GM21447 (cell line): ENCODE data around the gene OVCA2.

ENCODE experiments used
- ATAC-seq: cut with Tn5 transposase; IDR thresholded peaks from one replicate; pipeline ENCODE4 v1.9.1; 2021; ENCODE audit not compliant: unreplicated experiment

OVCA2 gene

GRCh38 chr17:2041561-2042389, at the start of gene OVCA2:
Gene OVCA2 (plus strand): TSS chr17:2042022. CDS start chr17:2042048, 26 bp downstream.
- peak; percentile 86 for ATAC-seq

- no peak for ATAC-seq
Measured at GRCh38 chr17:1992541-1992940, 49.3 kb upstream of the OVCA2 start.

GRCh38 chr17:1994707-1995106, 47.1 kb upstream of the OVCA2 start:
- no peak for ATAC-seq

GRCh38 chr17:1995321-1995892, 46.4 kb upstream of the OVCA2 start:
- no peak for ATAC-seq

GRCh38 chr17:1995907-1996799, 45.7 kb upstream of the OVCA2 start:
- ATAC-seq, result no peak

- no peak for ATAC-seq
Measured at GRCh38 chr17:1996800-1997288, 45.0 kb upstream of the OVCA2 start.

GRCh38 chr17:1997289-1997926, 44.4 kb upstream of the OVCA2 start:
- no peak for ATAC-seq

GRCh38 chr17:1997927-1998742, 43.7 kb upstream of the OVCA2 start:
- no peak for ATAC-seq

- ATAC-seq, result no peak
Measured at GRCh38 chr17:1999557-2000251, 42.1 kb upstream of the OVCA2 start.

- ATAC-seq, result no peak
Measured at GRCh38 chr17:2002767-2003329, 39.0 kb upstream of the OVCA2 start.

GRCh38 chr17:2003525-2003924, 38.3 kb upstream of the OVCA2 start:
- no peak for ATAC-seq

- ATAC-seq, result no peak
Measured at GRCh38 chr17:2004435-2004952, 37.3 kb upstream of the OVCA2 start.

- ATAC-seq, result no peak
Measured at GRCh38 chr17:2008332-2009126, 33.3 kb upstream of the OVCA2 start.

- ATAC-seq, result no peak
Measured at GRCh38 chr17:2009737-2010136, 32.1 kb upstream of the OVCA2 start.

GRCh38 chr17:2011411-2012371, 30.1 kb upstream of the OVCA2 start:
- ATAC-seq, result no peak

GRCh38 chr17:2012499-2012898, 29.3 kb upstream of the OVCA2 start:
- no peak for ATAC-seq
